Ishikawa (cell line): Measurements from ENCODE around the gene SHKBP1.

ENCODE experiments used
- CREB1 ChIP-seq: IDR thresholded peaks from 2 replicates; pipeline ENCODE4 v1.6.1; 2012; ENCODE audit warnings: low read depth
- EGR1 ChIP-seq: IDR thresholded peaks from 2 replicates; pipeline ENCODE4 v1.6.1; 2012
- EP300 ChIP-seq: IDR thresholded peaks from 2 replicates; pipeline ENCODE4 v1.6.1; 2012; ENCODE audit warnings: borderline replicate concordance
- FOXM1 ChIP-seq: IDR thresholded peaks from 2 replicates; pipeline ENCODE4 v1.6.1; 2012; ENCODE audit warnings: low read depth, borderline replicate concordance
- NFIC ChIP-seq: IDR thresholded peaks from 2 replicates; pipeline ENCODE4 v1.6.1; 2012
- RAD21 ChIP-seq: IDR thresholded peaks from 2 replicates; pipeline ENCODE4 v1.6.1; 2012; ENCODE audit warnings: low read depth
- TAF1 ChIP-seq: IDR thresholded peaks from 2 replicates; pipeline ENCODE4 v1.6.1; 2012; ENCODE audit warnings: low read depth, mild to moderate bottlenecking
- TEAD4 ChIP-seq: IDR thresholded peaks from 2 replicates; pipeline ENCODE4 v1.6.1; 2012
- YY1 ChIP-seq: IDR thresholded peaks from 2 replicates; pipeline ENCODE4 v1.6.1; 2012; ENCODE audit warnings: low read depth
- TF ChIP-seq, protein P1 (sequence below): IDR thresholded peaks from 2 replicates; pipeline ENCODE4 v1.6.1; 2012; ENCODE audit warnings: low read depth, mild to moderate bottlenecking
- TF ChIP-seq, protein P2 (sequence below): IDR thresholded peaks from 2 replicates; pipeline ENCODE4 v1.6.1; 2012
- TF ChIP-seq, protein P3 (sequence below): IDR thresholded peaks from 2 replicates; pipeline ENCODE4 v1.6.1; 2012

DNA sequence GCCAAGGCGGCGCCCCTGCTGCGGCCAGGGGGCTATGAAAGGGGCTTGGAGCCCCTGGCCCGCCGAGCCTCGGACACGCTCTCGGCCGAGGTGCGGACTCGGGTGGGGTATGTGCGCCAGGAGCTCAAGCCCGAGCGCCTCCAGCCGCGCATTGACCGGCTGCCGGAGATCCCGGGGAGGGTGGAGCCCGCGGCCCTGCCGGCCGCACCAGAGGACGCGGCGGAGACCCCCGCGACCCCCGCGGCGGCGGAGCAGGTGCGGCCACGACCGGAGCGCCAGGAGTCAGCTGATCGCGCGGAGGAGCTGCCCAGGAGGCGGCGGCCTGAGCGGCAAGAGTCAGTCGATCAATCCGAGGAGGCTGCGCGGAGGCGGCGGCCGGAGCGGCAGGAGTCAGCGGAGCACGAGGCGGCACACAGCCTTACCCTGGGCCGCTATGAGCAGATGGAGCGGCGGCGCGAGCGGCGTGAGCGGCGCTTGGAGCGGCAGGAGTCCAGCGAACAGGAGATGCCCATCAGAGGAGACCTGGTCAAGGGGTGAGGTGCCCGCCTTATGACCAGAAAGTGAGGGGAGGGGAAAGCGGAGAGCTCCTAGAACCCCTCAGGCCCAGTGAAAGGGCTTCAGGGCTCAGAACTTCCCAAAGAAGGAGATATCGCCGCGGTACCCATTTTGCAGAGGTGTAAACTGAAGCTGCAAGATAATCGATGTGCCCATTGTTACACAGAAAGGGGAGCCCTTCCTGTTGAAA, 8.8 kb upstream of the SHKBP1 start:
- TF ChIP-seq TEAD4, result no peak
- TF ChIP-seq EGR1, result no peak
- TF ChIP-seq, protein P1, sequence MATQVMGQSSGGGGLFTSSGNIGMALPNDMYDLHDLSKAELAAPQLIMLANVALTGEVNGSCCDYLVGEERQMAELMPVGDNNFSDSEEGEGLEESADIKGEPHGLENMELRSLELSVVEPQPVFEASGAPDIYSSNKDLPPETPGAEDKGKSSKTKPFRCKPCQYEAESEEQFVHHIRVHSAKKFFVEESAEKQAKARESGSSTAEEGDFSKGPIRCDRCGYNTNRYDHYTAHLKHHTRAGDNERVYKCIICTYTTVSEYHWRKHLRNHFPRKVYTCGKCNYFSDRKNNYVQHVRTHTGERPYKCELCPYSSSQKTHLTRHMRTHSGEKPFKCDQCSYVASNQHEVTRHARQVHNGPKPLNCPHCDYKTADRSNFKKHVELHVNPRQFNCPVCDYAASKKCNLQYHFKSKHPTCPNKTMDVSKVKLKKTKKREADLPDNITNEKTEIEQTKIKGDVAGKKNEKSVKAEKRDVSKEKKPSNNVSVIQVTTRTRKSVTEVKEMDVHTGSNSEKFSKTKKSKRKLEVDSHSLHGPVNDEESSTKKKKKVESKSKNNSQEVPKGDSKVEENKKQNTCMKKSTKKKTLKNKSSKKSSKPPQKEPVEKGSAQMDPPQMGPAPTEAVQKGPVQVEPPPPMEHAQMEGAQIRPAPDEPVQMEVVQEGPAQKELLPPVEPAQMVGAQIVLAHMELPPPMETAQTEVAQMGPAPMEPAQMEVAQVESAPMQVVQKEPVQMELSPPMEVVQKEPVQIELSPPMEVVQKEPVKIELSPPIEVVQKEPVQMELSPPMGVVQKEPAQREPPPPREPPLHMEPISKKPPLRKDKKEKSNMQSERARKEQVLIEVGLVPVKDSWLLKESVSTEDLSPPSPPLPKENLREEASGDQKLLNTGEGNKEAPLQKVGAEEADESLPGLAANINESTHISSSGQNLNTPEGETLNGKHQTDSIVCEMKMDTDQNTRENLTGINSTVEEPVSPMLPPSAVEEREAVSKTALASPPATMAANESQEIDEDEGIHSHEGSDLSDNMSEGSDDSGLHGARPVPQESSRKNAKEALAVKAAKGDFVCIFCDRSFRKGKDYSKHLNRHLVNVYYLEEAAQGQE, result no peak
- TF ChIP-seq, protein P2, sequence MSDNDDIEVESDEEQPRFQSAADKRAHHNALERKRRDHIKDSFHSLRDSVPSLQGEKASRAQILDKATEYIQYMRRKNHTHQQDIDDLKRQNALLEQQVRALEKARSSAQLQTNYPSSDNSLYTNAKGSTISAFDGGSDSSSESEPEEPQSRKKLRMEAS, result 0 out of 2 replicates have a peak, but pooled peaks have one; percentile 21
- TF ChIP-seq CREB1, result no peak
- no peak for TF ChIP-seq EP300
- TF ChIP-seq RAD21, result no peak
- no peak for TF ChIP-seq YY1
- TF ChIP-seq, protein P3, sequence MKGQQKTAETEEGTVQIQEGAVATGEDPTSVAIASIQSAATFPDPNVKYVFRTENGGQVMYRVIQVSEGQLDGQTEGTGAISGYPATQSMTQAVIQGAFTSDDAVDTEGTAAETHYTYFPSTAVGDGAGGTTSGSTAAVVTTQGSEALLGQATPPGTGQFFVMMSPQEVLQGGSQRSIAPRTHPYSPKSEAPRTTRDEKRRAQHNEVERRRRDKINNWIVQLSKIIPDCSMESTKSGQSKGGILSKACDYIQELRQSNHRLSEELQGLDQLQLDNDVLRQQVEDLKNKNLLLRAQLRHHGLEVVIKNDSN, result no peak
- TF ChIP-seq NFIC, result no peak
- no peak for TF ChIP-seq TAF1
- TF ChIP-seq FOXM1, result no peak
